Skeletal muscle cell (primary cell): ENCODE results near the gene LCOR.

Experiments
- DNase-seq: peaks from one replicate; pipeline ENCODE4 v3.0.0-alpha.2; 2010; ENCODE audit warnings: low read depth
- H3K4me3 ChIP-seq: 2 replicates; pipeline ENCODE4 v1.5.1; 2011; ENCODE audit warnings: low read depth, mild to moderate bottlenecking, control low read depth, low read length, moderate library complexity

LCOR gene

GRCh38 chr10:97039538-97040247 is 207.6 kb downstream of the LCOR start:
- no peak for DNase-seq
- H3K4me3 ChIP-seq = no peak overlapping the region

- no peak overlapping the region for H3K4me3 ChIP-seq
- DNase-seq = no peak
Observed at GRCh38 chr10:97040248-97040584, 208.1 kb downstream of the LCOR start.

GRCh38 chr10:97040706-97041105 is 208.6 kb downstream of the LCOR start:
- no peak overlapping the region for H3K4me3 ChIP-seq
- DNase-seq = no peak

GRCh38 chr10:97042081-97042480 is 210.0 kb downstream of the LCOR start:
- no peak overlapping the region for H3K4me3 ChIP-seq
- no peak for DNase-seq

- no peak overlapping the region for H3K4me3 ChIP-seq
- DNase-seq = no peak
Observed at GRCh38 chr10:97042716-97043562, 210.8 kb downstream of the LCOR start.

- no peak overlapping the region for H3K4me3 ChIP-seq
- DNase-seq = no peak
Observed at GRCh38 chr10:97043563-97043855, 211.4 kb downstream of the LCOR start.
